IMR-90 (cell line): ENCODE results near the gene CDKAL1. TPM values are rescaled to one million over a fixed set of nuclear protein-coding genes. Genes with fewer than 3 reads are reported as not detected.
A peak's percentile ranks its signal among the peaks of the same experiment; 100 is the strongest.

ENCODE experiments used
- ATAC-seq: fragments of 200-7000 bp; cut with Tn5 transposase; 2 replicates; pipeline ENCODE4 v1.9.1; 2020; ENCODE audit warnings: low read depth, mild to moderate bottlenecking, moderate library complexity
- BruUV-seq: library from RNA; stranded (reverse); fragments of 400-500 nt; replicated peaks from 2 replicates; lab custom pipeline; 2021; lab: Mats Ljungman, UMichigan
- CTCF ChIA-PET: fragments of 300-600 bp; formaldehyde crosslinking; extraction: SDS; loops from one replicate; lab custom pipeline; 2021; ENCODE audit warnings: antibody characterized with exemption; lab: Yijun Ruan, JAX
- POLR2A ChIA-PET: fragments of 300-600 bp; sonication (Branson Sonifier 250); formaldehyde crosslinking; loops from one replicate; lab custom pipeline; 2022; ENCODE audit warnings: antibody characterized with exemption; ENCODE audit not compliant: unreplicated experiment; lab: Charles Lee
- DNase-seq: peaks from one replicate; pipeline ENCODE4 v3.0.0; 2013
- H2AFZ ChIP-seq: replicated peaks from 2 replicates; pipeline ENCODE3; 2013; ENCODE audit warnings: low read length, mild to moderate bottlenecking; ENCODE audit not compliant: poor library complexity
- H2AK5ac ChIP-seq: 2 replicates; pipeline ENCODE4 v1.6.1; 2013; ENCODE audit warnings: low read depth, low read length, inconsistent platforms
- H2AK9ac ChIP-seq: replicated peaks from 2 replicates; pipeline ENCODE3; 2013; ENCODE audit warnings: mild to moderate bottlenecking, low read depth, low read length, moderate library complexity; ENCODE audit not compliant: poor library complexity
- H2BK120ac ChIP-seq: 2 replicates; pipeline ENCODE4 v1.6.1; 2013; ENCODE audit warnings: low read depth, low read length, inconsistent platforms
- H2BK15ac ChIP-seq: 3 replicates; pipeline ENCODE4 v1.6.1; 2013; ENCODE audit warnings: low read depth, low read length, inconsistent platforms
- H2BK20ac ChIP-seq: 2 replicates; pipeline ENCODE4 v1.6.1; 2013; ENCODE audit warnings: low read depth, mild to moderate bottlenecking, inconsistent platforms, low read length, moderate library complexity
- H2BK5ac ChIP-seq: 2 replicates; pipeline ENCODE4 v1.6.1; 2013; ENCODE audit warnings: mild to moderate bottlenecking, low read depth, low read length, inconsistent platforms; ENCODE audit not compliant: poor library complexity, severe bottlenecking
- H3K14ac ChIP-seq: replicated peaks from 2 replicates; pipeline ENCODE4 v1.6.1; 2013; ENCODE audit warnings: low read depth, low read length, inconsistent platforms
- H3K18ac ChIP-seq: 2 replicates; pipeline ENCODE4 v1.6.1; 2013; ENCODE audit warnings: low read depth, low read length, control low read depth
- H3K23ac ChIP-seq: 2 replicates; pipeline ENCODE4 v1.6.1; 2013; ENCODE audit warnings: low read depth, low read length, inconsistent platforms
- H3K27ac ChIP-seq: 2 replicates; pipeline ENCODE4 v1.5.1; 2013; ENCODE audit warnings: mild to moderate bottlenecking, control low read depth, low read length; ENCODE audit not compliant: insufficient read depth
- H3K27me3 ChIP-seq: 2 replicates; pipeline ENCODE4 v1.6.1; 2013; ENCODE audit warnings: low read length; ENCODE audit not compliant: control insufficient read depth, insufficient read depth
- H3K36me3 ChIP-seq: 2 replicates; pipeline ENCODE4 v1.6.1; 2013; ENCODE audit warnings: low read length, mixed read lengths; ENCODE audit not compliant: control insufficient read depth, insufficient read depth
- H3K4ac ChIP-seq: 2 replicates; pipeline ENCODE4 v1.6.1; 2013; ENCODE audit warnings: low read depth, low read length, inconsistent platforms
- H3K4me1 ChIP-seq: 2 replicates; pipeline ENCODE4 v1.6.1; 2013; ENCODE audit warnings: low read length, mixed read lengths; ENCODE audit not compliant: control insufficient read depth, insufficient read depth
- H3K4me2 ChIP-seq: 2 replicates; pipeline ENCODE4 v1.6.1; 2013; ENCODE audit warnings: low read depth, mild to moderate bottlenecking, control low read depth, low read length, moderate library complexity
- H3K4me3 ChIP-seq: 2 replicates; pipeline ENCODE4 v1.5.1; 2013; ENCODE audit warnings: low read depth, mild to moderate bottlenecking, control low read depth, low read length, moderate library complexity; ENCODE audit not compliant: insufficient read depth
- H3K56ac ChIP-seq: 2 replicates; pipeline ENCODE4 v1.6.1; 2013; ENCODE audit warnings: low read length, inconsistent platforms; ENCODE audit not compliant: insufficient read depth; ENCODE audit errors: extremely low read depth
- H3K79me1 ChIP-seq, 2 experiments: 2 replicates each; pipeline ENCODE4 v1.6.1; 2013; ENCODE audit warnings: low read length in 2 of 2, inconsistent platforms in 1 of 2, low read depth in 1 of 2
- H3K9ac ChIP-seq: 2 replicates; pipeline ENCODE4 v1.6.1; 2013; ENCODE audit warnings: low read depth, low read length, control low read depth
- H3K9me1 ChIP-seq: 2 replicates; pipeline ENCODE4 v1.6.1; 2013; ENCODE audit warnings: low read length, inconsistent platforms; ENCODE audit not compliant: insufficient read depth
- H3K9me3 ChIP-seq: 2 replicates; pipeline ENCODE4 v1.6.1; 2013; ENCODE audit warnings: low read length; ENCODE audit not compliant: control insufficient read depth, insufficient read depth
- H4K20me1 ChIP-seq: 2 replicates; pipeline ENCODE4 v1.6.1; 2013; ENCODE audit warnings: low read length, inconsistent platforms; ENCODE audit not compliant: insufficient read depth
- H4K5ac ChIP-seq: 2 replicates; pipeline ENCODE4 v1.6.1; 2013; ENCODE audit warnings: mild to moderate bottlenecking, low read depth, low read length, control low read depth
- H4K8ac ChIP-seq, 2 experiments: 2 replicates each; pipeline ENCODE4 v1.6.1; 2013; ENCODE audit warnings: low read depth in 2 of 2, low read length in 2 of 2, control low read depth in 1 of 2, inconsistent platforms in 1 of 2
- H4K91ac ChIP-seq: 2 replicates; pipeline ENCODE4 v1.6.1; 2013; ENCODE audit warnings: low read depth, low read length, inconsistent platforms; ENCODE audit not compliant: insufficient read depth
- BHLHE40 ChIP-seq: fragments of 150-350 bp; IDR thresholded peaks from 2 replicates; pipeline ENCODE4 v1.6.1; 2016; ENCODE audit warnings: mild to moderate bottlenecking, low read depth, low read length
- CEBPB ChIP-seq: IDR thresholded peaks from 2 replicates; pipeline ENCODE4 v1.6.1; 2012; ENCODE audit warnings: low read depth, low read length, improper control_type of control experiment
- CHD1 ChIP-seq: IDR thresholded peaks from 2 replicates; pipeline ENCODE4 v1.6.1; 2012; ENCODE audit warnings: low read depth, low read length, improper control_type of control experiment
- FOS ChIP-seq: fragments of 150-350 bp; IDR thresholded peaks from 2 replicates; pipeline ENCODE4 v1.6.1; 2016; ENCODE audit warnings: low read depth, low read length
- MAFK ChIP-seq: IDR thresholded peaks from 2 replicates; pipeline ENCODE4 v1.6.1; 2012; ENCODE audit warnings: low read depth, low read length, improper control_type of control experiment
- MAZ ChIP-seq: IDR thresholded peaks from 2 replicates; pipeline ENCODE4 v1.6.1; 2012; ENCODE audit warnings: low read depth, mild to moderate bottlenecking, low read length, improper control_type of control experiment, moderate library complexity, borderline replicate concordance
- MXI1 ChIP-seq: IDR thresholded peaks from 2 replicates; pipeline ENCODE4 v1.6.1; 2012; ENCODE audit warnings: low read depth, mild to moderate bottlenecking, low read length, moderate library complexity, borderline replicate concordance
- NFE2L2 ChIP-seq: fragments of 150-350 bp; IDR thresholded peaks from 2 replicates; pipeline ENCODE4 v1.6.1; 2016; ENCODE audit warnings: low read depth, mild to moderate bottlenecking, low read length
- POLR2A ChIP-seq: IDR thresholded peaks from 2 replicates; pipeline ENCODE4 v1.6.1; 2012; ENCODE audit warnings: mild to moderate bottlenecking, low read depth, low read length
- RAD21 ChIP-seq: IDR thresholded peaks from 2 replicates; pipeline ENCODE4 v1.6.1; 2012; ENCODE audit warnings: low read length, improper control_type of control experiment
- RCOR1 ChIP-seq: IDR thresholded peaks from 2 replicates; pipeline ENCODE4 v1.6.1; 2012; ENCODE audit warnings: mild to moderate bottlenecking, low read length, improper control_type of control experiment; ENCODE audit not compliant: insufficient replicate concordance
- SMC3 ChIP-seq: fragments of 150-350 bp; IDR thresholded peaks from 2 replicates; pipeline ENCODE4 v1.6.1; 2016; ENCODE audit warnings: low read depth, mild to moderate bottlenecking, antibody characterized with exemption, low read length, moderate library complexity
- WGBS, 2 experiments: methylation state at CpG; one replicate each; pipeline versions ENCODE4 v1.1.5 to v1.1.7; 2013; ENCODE audit warnings: missing lambda C conversion rate in 2 of 2; ENCODE audit not compliant: insufficient read length in 1 of 2; ENCODE audit errors: extremely low coverage in 2 of 2; 5-methylcytosine and 5-hydroxymethylcytosine counted together
- dilution Hi-C: fragments of 300-500 bp; cut with HindIII; formaldehyde crosslinking; loops from one replicate; pipeline ENCODE4 v1.14.3; 2018; ENCODE audit warnings: low sequenced_read_pairs; ENCODE audit not compliant: unreplicated experiment
- in situ Hi-C: fragments of 300-500 bp; cut with MboI; formaldehyde crosslinking; loops from 3 replicates; pipeline ENCODE4 v1.14.3; 2019; ENCODE audit warnings: low sequenced_read_pairs, inconsistent platforms, mixed read lengths
- intact Hi-C: fragments of 100-400 bp; cut with micrococcal nuclease; formaldehyde crosslinking; loops from 2 replicates; pipeline ENCODE4 v1.10.0; 2022
- polyA plus RNA-seq, 3 experiments: library from polyadenylated mRNA; depleted of rRNA; stranded (reverse); fragments of >200 nt; gene quantifications; 2 replicates each; pipeline ENCODE4 v1.2.3, GENCODE V29; 2012; ENCODE audit warnings: low replicate concordance in 1 of 3
- total RNA-seq: library from RNA; depleted of rRNA; stranded (reverse); fragments of >200 nt; gene quantifications from 2 replicates; pipeline ENCODE4 v1.2.3, GENCODE V29; 2012
- TF ChIP-seq, protein P1 (sequence below): conservative IDR thresholded peaks from 2 replicates; pipeline ENCODE4 v1.5.1; 2012; ENCODE audit warnings: mild to moderate bottlenecking, low read depth, low read length, improper control_type of control experiment
- TF ChIP-seq, protein P2 (sequence below): fragments of 150-350 bp; IDR thresholded peaks from 2 replicates; pipeline ENCODE4 v1.6.1; 2017; ENCODE audit warnings: mild to moderate bottlenecking, antibody characterized with exemption, low read length, low read depth
- TF ChIP-seq, protein P3 (sequence below): fragments of 150-350 bp; IDR thresholded peaks from 2 replicates; pipeline ENCODE4 v1.6.1; 2016; ENCODE audit warnings: low read depth, mild to moderate bottlenecking, low read length, moderate library complexity, borderline replicate concordance

The CDKAL1 gene
- total and polyA plus RNA-seq, 2 of the 4 experiments (the other 2 are of a cell fraction): 3.7 to 13.1 TPM

GRCh38 chr6:20791944-20792343 lies 257.7 kb downstream of the CDKAL1 start:
- H3K27me3 ChIP-seq: no peaks in the 10 kb centered on the region

More at GRCh38 chr6:20791944-20792343, 257.7 kb downstream of the CDKAL1 start:
- no peak overlapping the region for H4K8ac ChIP-seq
- in situ Hi-C loops: no loop called here
- no peak overlapping the region for H3K9ac ChIP-seq
- no peak for TF ChIP-seq BHLHE40
- no peak for TF ChIP-seq CHD1
- TF ChIP-seq RAD21: no peak
- TF ChIP-seq, protein P1, sequence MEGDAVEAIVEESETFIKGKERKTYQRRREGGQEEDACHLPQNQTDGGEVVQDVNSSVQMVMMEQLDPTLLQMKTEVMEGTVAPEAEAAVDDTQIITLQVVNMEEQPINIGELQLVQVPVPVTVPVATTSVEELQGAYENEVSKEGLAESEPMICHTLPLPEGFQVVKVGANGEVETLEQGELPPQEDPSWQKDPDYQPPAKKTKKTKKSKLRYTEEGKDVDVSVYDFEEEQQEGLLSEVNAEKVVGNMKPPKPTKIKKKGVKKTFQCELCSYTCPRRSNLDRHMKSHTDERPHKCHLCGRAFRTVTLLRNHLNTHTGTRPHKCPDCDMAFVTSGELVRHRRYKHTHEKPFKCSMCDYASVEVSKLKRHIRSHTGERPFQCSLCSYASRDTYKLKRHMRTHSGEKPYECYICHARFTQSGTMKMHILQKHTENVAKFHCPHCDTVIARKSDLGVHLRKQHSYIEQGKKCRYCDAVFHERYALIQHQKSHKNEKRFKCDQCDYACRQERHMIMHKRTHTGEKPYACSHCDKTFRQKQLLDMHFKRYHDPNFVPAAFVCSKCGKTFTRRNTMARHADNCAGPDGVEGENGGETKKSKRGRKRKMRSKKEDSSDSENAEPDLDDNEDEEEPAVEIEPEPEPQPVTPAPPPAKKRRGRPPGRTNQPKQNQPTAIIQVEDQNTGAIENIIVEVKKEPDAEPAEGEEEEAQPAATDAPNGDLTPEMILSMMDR: no peak
- TF ChIP-seq POLR2A: no peak
- TF ChIP-seq RCOR1: no peak
- TF ChIP-seq, protein P2, sequence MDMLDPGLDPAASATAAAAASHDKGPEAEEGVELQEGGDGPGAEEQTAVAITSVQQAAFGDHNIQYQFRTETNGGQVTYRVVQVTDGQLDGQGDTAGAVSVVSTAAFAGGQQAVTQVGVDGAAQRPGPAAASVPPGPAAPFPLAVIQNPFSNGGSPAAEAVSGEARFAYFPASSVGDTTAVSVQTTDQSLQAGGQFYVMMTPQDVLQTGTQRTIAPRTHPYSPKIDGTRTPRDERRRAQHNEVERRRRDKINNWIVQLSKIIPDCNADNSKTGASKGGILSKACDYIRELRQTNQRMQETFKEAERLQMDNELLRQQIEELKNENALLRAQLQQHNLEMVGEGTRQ: no peak
- TF ChIP-seq MAZ: no peak
- no peak for TF ChIP-seq MXI1
- TF ChIP-seq NFE2L2: no peak
- TF ChIP-seq MAFK: no peak
- TF ChIP-seq CEBPB: no peak
- no peak for TF ChIP-seq FOS
- TF ChIP-seq SMC3: no peak
- TF ChIP-seq, protein P3, sequence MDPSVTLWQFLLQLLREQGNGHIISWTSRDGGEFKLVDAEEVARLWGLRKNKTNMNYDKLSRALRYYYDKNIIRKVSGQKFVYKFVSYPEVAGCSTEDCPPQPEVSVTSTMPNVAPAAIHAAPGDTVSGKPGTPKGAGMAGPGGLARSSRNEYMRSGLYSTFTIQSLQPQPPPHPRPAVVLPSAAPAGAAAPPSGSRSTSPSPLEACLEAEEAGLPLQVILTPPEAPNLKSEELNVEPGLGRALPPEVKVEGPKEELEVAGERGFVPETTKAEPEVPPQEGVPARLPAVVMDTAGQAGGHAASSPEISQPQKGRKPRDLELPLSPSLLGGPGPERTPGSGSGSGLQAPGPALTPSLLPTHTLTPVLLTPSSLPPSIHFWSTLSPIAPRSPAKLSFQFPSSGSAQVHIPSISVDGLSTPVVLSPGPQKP: no peak
- H4K91ac ChIP-seq: peak overlapping the region; percentile 45; the same call in 1 of the 2 replicates
- CTCF ChIA-PET: interaction anchor here (0.7 kb wide), 1 partner anchor 17 kb away, joined by 4 read pairs; no protein-coding TSS in a partner anchor
- H2BK120ac ChIP-seq: no peak overlapping the region; the same call in 1 of the 2 replicates
- H3K9me1 ChIP-seq: 0 out of 2 replicates have a peak, but pooled peaks cover 3% of the 10 kb centered on the region
- no peaks in the 10 kb centered on the region for H4K20me1 ChIP-seq
- dilution Hi-C loops: no loop called here
- H3K4me2 ChIP-seq: 0 out of 2 replicates have a peak overlapping the region, but pooled peaks have one; percentile 35
- WGBS, 2 experiments: no CpG with 5 or more reads among the region's 2 CpGs
- BruUV-seq: no TSS peak
- no peak for ATAC-seq
- no peak overlapping the region for H2AK9ac ChIP-seq
- no peak overlapping the region for H3K4ac ChIP-seq
- H3K56ac ChIP-seq: no peak overlapping the region
- H2AK5ac ChIP-seq: no peak overlapping the region
- H3K14ac ChIP-seq: no peak overlapping the region; the same call in 1 of the 2 replicates
- H3K4me3 ChIP-seq: no peak overlapping the region
- no peak overlapping the region for H4K5ac ChIP-seq
- no peak overlapping the region for H2BK5ac ChIP-seq
- no peaks in the 10 kb centered on the region for H3K79me1 ChIP-seq
- H3K23ac ChIP-seq: no peak overlapping the region
- no peaks in the 10 kb centered on the region; the same call in 1 of the 2 replicates for H3K4me1 ChIP-seq
- H3K27ac ChIP-seq: peak overlapping the region; percentile 49; the same call in 1 of the 2 replicates
- H3K9me3 ChIP-seq: no peaks in the 10 kb centered on the region
- no peak overlapping the region for H2BK15ac ChIP-seq
- no peaks in the 10 kb centered on the region for H3K36me3 ChIP-seq
- H2AFZ ChIP-seq: no peak overlapping the region
- no peak overlapping the region for H3K18ac ChIP-seq
- intact Hi-C loops: no loop called here
- no peak overlapping the region for H2BK20ac ChIP-seq
- DNase-seq: no peak
- POLR2A ChIA-PET: no interaction called here
